GM21825 (cell line): ENCODE measurements around the gene SLC35D3.
"Not testable (repeated sequence)": the region's sequence is repeated elsewhere in the genome, so short reads cannot be mapped to it uniquely, and the experiment has no call there.

Experiments used
- ATAC-seq: cut with Tn5 transposase; IDR thresholded peaks from one replicate; pipeline ENCODE4 v1.9.1; 2021; ENCODE audit warnings: mild to moderate bottlenecking, moderate library complexity; ENCODE audit not compliant: unreplicated experiment

Gene SLC35D3

GRCh38 chr6:136963259-136963658 lies 41.2 kb downstream of the SLC35D3 start:
- no peak for ATAC-seq

- no peak for ATAC-seq
These were observed 42.3 kb downstream of the SLC35D3 start for GRCh38 chr6:136964398-136964797.

GRCh38 chr6:136967876-136968752 lies 46.0 kb downstream of the SLC35D3 start:
- peak; percentile 81 for ATAC-seq

GRCh38 chr6:136968837-136969236 lies 46.7 kb downstream of the SLC35D3 start:
- no peak for ATAC-seq

- no peak for ATAC-seq
These were observed 47.3 kb downstream of the SLC35D3 start for GRCh38 chr6:136969433-136969832.

GRCh38 chr6:136969930-136970329 lies 47.8 kb downstream of the SLC35D3 start:
- ATAC-seq = no peak

GRCh38 chr6:136971609-136972008 lies 49.5 kb downstream of the SLC35D3 start:
- no peak for ATAC-seq

GRCh38 chr6:136973781-136974180 lies 51.7 kb downstream of the SLC35D3 start:
- not testable (repeated sequence) for ATAC-seq
